ENCODE results near the gene CKMT2.

The CKMT2 gene

GRCh38 chr5:81308836-81309235, 75.7 kb downstream of the CKMT2 start:
- DNase-seq (ENCODE audit: low read depth), result no peak

GRCh38 chr5:81310402-81311063, 77.4 kb downstream of the CKMT2 start:
- no peak for DNase-seq (ENCODE audit: low read depth)

DNA sequence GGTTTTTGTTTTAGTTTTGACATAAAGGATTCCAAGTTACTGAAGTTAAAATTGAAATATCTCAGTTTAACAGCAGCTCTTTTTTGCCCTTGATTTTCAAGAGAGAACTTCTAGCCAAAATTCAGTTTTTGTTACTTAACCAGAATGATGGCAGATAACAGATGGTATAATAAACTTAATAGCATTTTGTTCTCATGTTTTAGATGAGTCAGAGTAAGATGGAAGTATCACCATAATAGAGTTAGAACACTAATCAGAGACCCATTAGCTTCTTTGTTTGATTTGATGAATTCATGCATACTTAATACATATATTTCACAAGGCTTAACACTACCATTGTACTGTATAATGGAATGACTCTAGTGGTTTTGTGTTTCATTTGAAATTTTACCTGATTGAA, 80.2 kb downstream of the CKMT2 start:
- DNase-seq (ENCODE audit: low read depth), result no peak

GRCh38 chr5:81313686-81314085, 80.6 kb downstream of the CKMT2 start:
- DNase-seq (ENCODE audit: low read depth), result no peak

GRCh38 chr5:81314581-81314980, 81.5 kb downstream of the CKMT2 start:
- no peak for DNase-seq (ENCODE audit: low read depth)

DNA sequence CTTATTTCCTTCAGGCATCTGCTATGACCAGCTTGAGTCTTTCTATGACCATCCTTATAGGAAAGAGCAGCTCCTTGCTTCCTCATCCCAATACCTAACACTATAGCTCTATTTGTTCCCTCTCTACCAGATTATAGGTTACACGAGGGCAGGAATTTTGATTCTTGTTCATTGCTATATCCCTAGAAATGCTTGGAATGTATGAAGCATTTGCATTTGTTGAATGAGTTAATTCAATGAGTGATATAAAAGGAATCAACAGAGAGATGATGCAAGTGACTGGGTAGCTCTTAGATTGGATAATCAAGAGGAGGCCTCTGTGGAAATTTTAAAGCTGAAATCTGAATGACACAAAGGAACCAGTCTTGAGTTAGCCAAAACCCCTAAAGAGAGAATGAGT, 82.2 kb downstream of the CKMT2 start:
- DNase-seq (ENCODE audit: low read depth), result no peak

DNA sequence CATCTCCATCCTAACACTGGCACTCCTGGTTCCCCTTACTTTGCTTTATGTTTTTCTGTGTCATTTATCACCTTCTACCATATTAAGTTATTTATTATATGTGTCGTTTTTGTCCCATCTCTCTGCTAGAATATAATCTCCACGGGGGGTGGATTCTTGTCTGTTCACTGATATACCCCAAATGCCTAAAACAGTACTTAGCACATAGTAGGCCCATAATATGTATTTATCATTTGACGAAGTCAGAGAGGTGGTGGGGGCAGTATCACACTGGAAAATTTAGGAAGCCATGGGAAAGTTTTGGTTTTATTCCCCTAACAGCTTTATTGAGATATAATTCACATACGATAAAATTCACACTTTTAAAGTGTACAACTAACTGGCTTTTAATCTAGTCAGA, 82.7 kb downstream of the CKMT2 start:
- no peak for DNase-seq (ENCODE audit: low read depth)

Measured in activated T-cell treated with anti-CD3 and anti-CD28 coated beads for 48 hours (primary cell).